Karpas-422 (cell line): ENCODE data around the gene EIF2A. TPM values are rescaled to one million over a fixed set of nuclear protein-coding genes. Genes with fewer than 3 reads are reported as not detected.

Source experiments
- DNase-seq: peaks from one replicate; pipeline ENCODE4 v3.0.0-alpha.2; 2015
- H2AFZ ChIP-seq: fragments of 200-600 bp; sonication (generic); 2 replicates; pipeline ENCODE4 v1.6.1; 2014; ENCODE audit warnings: antibody characterized with exemption, low read length, mixed read lengths
- H3K27ac ChIP-seq: fragments of 200-600 bp; sonication (generic); 2 replicates; pipeline ENCODE4 v1.5.1; 2014; ENCODE audit warnings: mild to moderate bottlenecking, low read length, moderate library complexity
- H3K27me3 ChIP-seq: fragments of 200-600 bp; sonication (generic); 2 replicates; pipeline ENCODE4 v1.6.1; 2014; ENCODE audit warnings: low read length, mixed read lengths
- H3K36me3 ChIP-seq: fragments of 200-600 bp; sonication (generic); 2 replicates; pipeline ENCODE4 v1.6.1; 2014; ENCODE audit warnings: low read length, mixed read lengths; ENCODE audit not compliant: insufficient read depth
- H3K4me1 ChIP-seq: fragments of 200-600 bp; sonication (generic); 2 replicates; pipeline ENCODE4 v1.6.1; 2014; ENCODE audit warnings: mild to moderate bottlenecking, low read length, mixed read lengths
- H3K4me2 ChIP-seq: fragments of 200-600 bp; sonication (generic); 2 replicates; pipeline ENCODE4 v1.6.1; 2014; ENCODE audit warnings: low read length, low read depth, mild to moderate bottlenecking; ENCODE audit not compliant: poor library complexity, severe bottlenecking
- H3K4me3 ChIP-seq: fragments of 200-600 bp; sonication (generic); 2 replicates; pipeline ENCODE4 v1.5.1; 2014; ENCODE audit warnings: mild to moderate bottlenecking, antibody characterized with exemption, low read length, mixed read lengths
- H3K79me2 ChIP-seq: fragments of 200-600 bp; sonication (generic); 2 replicates; pipeline ENCODE4 v1.6.1; 2014; ENCODE audit warnings: mild to moderate bottlenecking, low read length, mixed read lengths
- H3K9ac ChIP-seq: fragments of 200-600 bp; sonication (generic); 2 replicates; pipeline ENCODE4 v1.6.0; 2014; ENCODE audit warnings: low read length
- H3K9me2 ChIP-seq: fragments of 200-600 bp; sonication (generic), shearing (Covaris generic); replicated peaks from 2 replicates; pipeline ENCODE4 v1.6.0; 2014; ENCODE audit warnings: mild to moderate bottlenecking, low read length, moderate library complexity; ENCODE audit not compliant: insufficient read depth
- H3K9me3 ChIP-seq: fragments of 300-700, 200-600 bp; sonication (generic); 2 replicates; pipeline ENCODE4 v1.6.1; 2014; ENCODE audit warnings: low read length, mixed read lengths
- H4K20me1 ChIP-seq: fragments of 200-600 bp; sonication (generic); 2 replicates; pipeline ENCODE4 v1.6.1; 2014; ENCODE audit warnings: mild to moderate bottlenecking, antibody characterized with exemption, low read length, low read depth; ENCODE audit not compliant: insufficient read depth
- total RNA-seq: library from RNA; depleted of rRNA; stranded (reverse); fragments of >200 nt; shearing (Covaris generic); gene quantifications from 2 replicates; pipeline ENCODE4 v1.2.3, GENCODE V29; 2014; ENCODE audit warnings: low replicate concordance

The EIF2A gene
- total RNA-seq, 1 experiment from 2014 or later = 161 TPM

GRCh38 chr3:150581174-150581573, 34.6 kb downstream of the EIF2A start:
- H2AFZ ChIP-seq = no peak overlapping the region
- no peaks in the 10 kb centered on the region for H3K9me2 ChIP-seq
- no peak overlapping the region for H3K4me2 ChIP-seq
- no peak overlapping the region for H3K27ac ChIP-seq
- no peak for DNase-seq
- no peaks in the 10 kb centered on the region for H4K20me1 ChIP-seq
- peaks cover 80% of the 10 kb centered on the region for H3K79me2 ChIP-seq
- no peak overlapping the region for H3K4me3 ChIP-seq
- H3K9ac ChIP-seq = no peak overlapping the region
- no peaks in the 10 kb centered on the region for H3K27me3 ChIP-seq
- peaks cover 64% of the 10 kb centered on the region for H3K36me3 ChIP-seq
- peaks cover 11% of the 10 kb centered on the region for H3K4me1 ChIP-seq
- no peaks in the 10 kb centered on the region for H3K9me3 ChIP-seq

DNA sequence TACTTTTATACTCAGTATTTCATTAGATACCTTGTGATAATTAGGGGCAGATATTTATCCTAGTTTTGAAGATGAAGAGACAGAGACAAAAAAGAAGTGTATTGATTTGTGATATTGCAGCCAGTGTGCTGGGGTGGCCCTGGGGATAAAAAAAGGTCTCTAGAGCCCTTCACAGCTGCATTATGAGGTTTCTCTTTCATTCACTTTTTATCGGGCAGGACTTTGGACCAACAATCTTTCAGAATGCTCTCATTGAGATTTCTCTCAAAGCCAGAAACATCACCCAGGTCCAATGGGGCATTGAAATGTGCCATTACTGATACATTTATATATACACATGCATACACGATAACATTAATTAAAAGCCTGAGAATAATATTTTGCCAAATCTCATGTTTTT, 36.0 kb downstream of the EIF2A start:
- Histone ChIP-seq H3K27me3 (no peaks in the 10 kb centered on the region), H4K20me1 (no peaks in the 10 kb centered on the region)
- no peak for DNase-seq

DNA sequence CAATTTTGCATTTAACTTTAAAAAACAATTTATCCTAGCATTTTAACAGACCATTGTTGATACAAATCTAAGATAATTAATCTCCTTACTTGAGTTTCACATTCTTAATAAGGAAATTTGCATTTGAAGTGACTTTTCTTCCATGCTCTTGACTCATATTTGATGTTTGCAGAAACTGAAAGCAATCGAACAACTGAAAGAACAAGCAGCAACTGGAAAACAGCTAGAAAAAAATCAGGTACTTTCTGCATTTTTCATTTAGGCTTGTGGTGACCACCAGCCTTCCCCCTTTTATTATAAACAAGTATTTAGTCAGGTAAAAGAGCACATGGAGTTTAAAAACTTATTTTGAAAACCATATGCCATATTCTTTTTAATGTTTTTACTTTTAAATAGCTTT, 36.4 kb downstream of the EIF2A start:
- H2AFZ ChIP-seq = no peak overlapping the region
- DNase-seq = no peak
- H3K4me3 ChIP-seq = no peak overlapping the region
- peaks cover 70% of the 10 kb centered on the region for H3K79me2 ChIP-seq
- 0 out of 2 replicates have a peak overlapping the region, but pooled peaks have one; percentile 8 for H3K27ac ChIP-seq
- H3K9me2 ChIP-seq = no peaks in the 10 kb centered on the region
- H3K36me3 ChIP-seq = peaks cover 57% of the 10 kb centered on the region
- no peaks in the 10 kb centered on the region for H4K20me1 ChIP-seq
- H3K4me1 ChIP-seq = peaks cover 11% of the 10 kb centered on the region
- H3K9ac ChIP-seq = no peak overlapping the region
- H3K4me2 ChIP-seq = no peak overlapping the region
- H3K9me3 ChIP-seq = no peaks in the 10 kb centered on the region
- no peaks in the 10 kb centered on the region for H3K27me3 ChIP-seq

More for the DNA sequence above, 36.0 kb downstream of the EIF2A start:
- peaks cover 11% of the 10 kb centered on the region for H3K4me1 ChIP-seq
- peaks cover 57% of the 10 kb centered on the region for H3K36me3 ChIP-seq
- H3K27ac ChIP-seq = 0 out of 2 replicates have a peak overlapping the region, but pooled peaks have one; percentile 8
- no peaks in the 10 kb centered on the region for H3K9me3 ChIP-seq
- no peaks in the 10 kb centered on the region for H3K9me2 ChIP-seq
- H3K79me2 ChIP-seq = peaks cover 71% of the 10 kb centered on the region
- H3K9ac ChIP-seq = no peak overlapping the region
- no peak overlapping the region for H2AFZ ChIP-seq
- no peak overlapping the region for H3K4me3 ChIP-seq
- no peak overlapping the region for H3K4me2 ChIP-seq

DNA sequence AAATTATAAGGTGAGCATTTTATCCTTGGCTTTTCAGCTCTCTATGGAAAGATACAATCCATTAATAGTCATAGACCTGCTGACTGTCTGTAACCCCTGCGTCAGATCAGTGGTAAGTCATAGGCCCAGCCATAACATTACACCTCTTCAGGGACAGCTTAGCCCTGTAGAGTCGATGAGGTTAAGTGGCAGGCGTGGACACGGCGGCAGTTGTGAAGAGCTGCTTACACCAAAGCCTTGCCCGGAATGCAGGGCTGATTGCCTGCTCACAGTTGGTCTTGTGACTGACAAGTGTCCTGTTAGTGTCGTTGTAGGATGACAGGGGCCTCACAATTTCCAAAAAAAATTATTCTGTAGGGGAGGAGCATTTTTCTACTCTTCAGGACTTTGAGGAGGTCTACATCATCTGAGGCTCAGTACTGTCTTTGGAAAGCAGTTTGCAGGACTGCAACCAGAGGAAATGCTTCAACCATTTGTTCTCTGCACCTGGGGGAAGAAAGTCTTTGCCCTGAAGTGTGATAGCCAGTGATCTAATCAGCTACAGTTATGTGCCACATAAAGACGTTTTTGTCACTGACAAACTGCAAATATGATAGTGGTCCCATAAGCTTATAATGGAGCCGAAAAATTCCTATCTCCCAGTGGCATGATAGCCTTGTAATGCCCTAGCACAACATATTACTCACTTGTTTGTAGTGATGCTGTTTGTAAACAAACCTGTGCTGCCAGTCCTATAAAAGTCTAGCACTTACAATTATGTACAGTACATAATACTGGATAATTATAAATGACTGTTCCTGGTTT, 41.6 kb downstream of the EIF2A start:
- H3K4me2 ChIP-seq = no peak overlapping the region
- no peak overlapping the region for H3K9ac ChIP-seq
- H3K27ac ChIP-seq = no peak overlapping the region
- peaks cover 73% of the 10 kb centered on the region for H3K79me2 ChIP-seq
- no peaks in the 10 kb centered on the region for H3K27me3 ChIP-seq
- peaks cover 4% of the 10 kb centered on the region for H3K4me1 ChIP-seq
- no peak for DNase-seq
- no peaks in the 10 kb centered on the region for H3K9me2 ChIP-seq
- H2AFZ ChIP-seq = no peak overlapping the region
- peaks cover 24% of the 10 kb centered on the region for H3K36me3 ChIP-seq
- no peaks in the 10 kb centered on the region for H3K9me3 ChIP-seq
- H4K20me1 ChIP-seq = no peaks in the 10 kb centered on the region
- H3K4me3 ChIP-seq = no peak overlapping the region

DNA sequence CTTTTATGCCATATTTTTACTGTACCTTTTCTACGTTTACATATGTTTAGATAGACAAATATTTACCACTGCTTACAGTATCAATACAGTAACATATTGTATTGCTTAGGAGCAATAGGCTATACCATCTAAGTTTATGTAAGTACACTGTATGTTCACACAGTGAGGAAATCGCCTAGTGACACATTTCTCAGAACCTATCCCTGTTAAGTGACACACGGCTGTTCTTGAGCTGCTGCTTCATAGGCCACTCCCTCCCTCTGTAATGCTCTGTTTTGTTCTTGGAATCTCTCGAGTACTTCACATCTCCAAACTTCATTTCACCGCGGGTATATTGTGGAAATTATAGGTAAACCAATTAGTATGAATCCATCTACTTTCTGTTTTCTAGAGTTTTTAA, 43.2 kb downstream of the EIF2A start:
- DNase-seq = no peak
- Histone ChIP-seq H3K4me1 (peaks cover 4% of the 10 kb centered on the region; the same call in 1 of the 2 replicates), H2AFZ (no peak overlapping the region), H3K9ac (no peak overlapping the region), H3K27me3 (no peaks in the 10 kb centered on the region), H3K9me3 (no peaks in the 10 kb centered on the region), H3K9me2 (no peaks in the 10 kb centered on the region), H3K79me2 (peaks cover 72% of the 10 kb centered on the region), H3K36me3 (peaks cover 11% of the 10 kb centered on the region; the same call in 1 of the 2 replicates), H3K4me2 (no peak overlapping the region), H3K27ac (no peak overlapping the region), H3K4me3 (no peak overlapping the region), H4K20me1 (no peaks in the 10 kb centered on the region)

- H3K79me2 ChIP-seq = peaks cover 87% of the 10 kb centered on the region
- H3K4me3 ChIP-seq = no peak overlapping the region
- H3K9ac ChIP-seq = no peak overlapping the region
- H3K9me3 ChIP-seq = no peaks in the 10 kb centered on the region
- DNase-seq = no peak
- H3K36me3 ChIP-seq = no peaks in the 10 kb centered on the region; the same call in 1 of the 2 replicates
- H3K4me1 ChIP-seq = peaks cover 24% of the 10 kb centered on the region
- no peak overlapping the region for H3K27ac ChIP-seq
- no peaks in the 10 kb centered on the region for H3K9me2 ChIP-seq
- no peaks in the 10 kb centered on the region for H3K27me3 ChIP-seq
- no peak overlapping the region for H3K4me2 ChIP-seq
- H4K20me1 ChIP-seq = no peaks in the 10 kb centered on the region
- H2AFZ ChIP-seq = no peak overlapping the region
These were observed 47.6 kb downstream of the EIF2A start for GRCh38 chr3:150594150-150594549.

DNA sequence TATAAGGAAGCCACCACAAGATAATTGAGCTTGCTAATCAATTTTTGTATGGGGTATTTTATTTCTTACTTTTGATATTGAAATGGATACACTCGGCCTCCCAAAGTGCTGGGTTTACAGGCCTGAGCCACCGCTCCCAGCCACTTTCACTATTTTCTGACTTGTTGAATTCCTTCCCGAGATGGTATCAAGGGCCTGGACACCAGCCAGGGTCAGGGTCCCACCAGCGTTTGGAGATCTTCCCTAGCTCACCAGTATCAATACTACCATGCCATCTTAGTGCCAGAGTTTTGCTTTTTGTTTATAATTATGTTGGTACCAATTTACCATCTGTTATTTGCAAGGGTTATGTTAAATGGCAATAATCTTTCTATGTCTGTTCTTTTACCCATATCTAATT, 51.1 kb downstream of the EIF2A start:
- no peaks in the 10 kb centered on the region for H4K20me1 ChIP-seq
- DNase-seq = no peak
- peaks cover 43% of the 10 kb centered on the region for H3K4me1 ChIP-seq
- H3K4me3 ChIP-seq = no peak overlapping the region
- no peak overlapping the region for H3K9ac ChIP-seq
- H3K27me3 ChIP-seq = no peaks in the 10 kb centered on the region
- no peaks in the 10 kb centered on the region for H3K9me2 ChIP-seq
- H3K36me3 ChIP-seq = no peaks in the 10 kb centered on the region
- H3K4me2 ChIP-seq = peak overlapping the region; percentile 92
- H3K79me2 ChIP-seq = peaks cover 91% of the 10 kb centered on the region
- no peak overlapping the region for H2AFZ ChIP-seq
- peak overlapping the region; percentile 90 for H3K27ac ChIP-seq
- H3K9me3 ChIP-seq = no peaks in the 10 kb centered on the region

GRCh38 chr3:150599611-150600297, 53.2 kb downstream of the EIF2A start:
- no peaks in the 10 kb centered on the region for H3K36me3 ChIP-seq
- no peak overlapping the region for H2AFZ ChIP-seq
- peak overlapping the region; percentile 90 for H3K27ac ChIP-seq
- H3K9ac ChIP-seq = peak overlapping the region; percentile 54
- peak overlapping the region; percentile 94; the same call in 1 of the 2 replicates for H3K4me3 ChIP-seq
- peaks cover 45% of the 10 kb centered on the region for H3K4me1 ChIP-seq
- H3K27me3 ChIP-seq = no peaks in the 10 kb centered on the region
- H4K20me1 ChIP-seq = peaks cover 12% of the 10 kb centered on the region; the same call in 1 of the 2 replicates
- H3K79me2 ChIP-seq = peaks cover 91% of the 10 kb centered on the region
- H3K9me3 ChIP-seq = no peaks in the 10 kb centered on the region
- DNase-seq = peak; percentile 52
- peak overlapping the region; percentile 92 for H3K4me2 ChIP-seq
- H3K9me2 ChIP-seq = no peaks in the 10 kb centered on the region
